Mononuclear cell (primary cell): ENCODE measurements around the gene ESRP2. TPM values are rescaled to one million over a fixed set of nuclear protein-coding genes. Genes with fewer than 3 reads are reported as not detected.
A peak's percentile ranks its signal among the peaks of the same experiment; 100 is the strongest.

Experiments used
- H3K27me3 ChIP-seq: 2 replicates; pipeline ENCODE4 v1.6.0; 2011; ENCODE audit warnings: low read length, control low read depth; ENCODE audit not compliant: insufficient read depth
- H3K4me1 ChIP-seq: 2 replicates; pipeline ENCODE4 v1.5.1; 2011; ENCODE audit warnings: mild to moderate bottlenecking, low read length, control low read depth; ENCODE audit not compliant: insufficient read depth
- H3K4me3 ChIP-seq: 2 replicates; pipeline ENCODE4 v1.5.1; 2011; ENCODE audit warnings: mild to moderate bottlenecking, low read length, moderate library complexity
- H3K9me3 ChIP-seq: 2 replicates; pipeline ENCODE4 v1.5.1; 2011; ENCODE audit warnings: low read depth, mild to moderate bottlenecking, control low read depth, low read length
- total RNA-seq: library from RNA; depleted of rRNA; stranded (reverse); fragments of >200 nt; gene quantifications from one replicate; pipeline ENCODE4 v1.2.3, GENCODE V29; 2012

ESRP2 gene
- total RNA-seq, 1 donor, result 0.10 TPM

DNA sequence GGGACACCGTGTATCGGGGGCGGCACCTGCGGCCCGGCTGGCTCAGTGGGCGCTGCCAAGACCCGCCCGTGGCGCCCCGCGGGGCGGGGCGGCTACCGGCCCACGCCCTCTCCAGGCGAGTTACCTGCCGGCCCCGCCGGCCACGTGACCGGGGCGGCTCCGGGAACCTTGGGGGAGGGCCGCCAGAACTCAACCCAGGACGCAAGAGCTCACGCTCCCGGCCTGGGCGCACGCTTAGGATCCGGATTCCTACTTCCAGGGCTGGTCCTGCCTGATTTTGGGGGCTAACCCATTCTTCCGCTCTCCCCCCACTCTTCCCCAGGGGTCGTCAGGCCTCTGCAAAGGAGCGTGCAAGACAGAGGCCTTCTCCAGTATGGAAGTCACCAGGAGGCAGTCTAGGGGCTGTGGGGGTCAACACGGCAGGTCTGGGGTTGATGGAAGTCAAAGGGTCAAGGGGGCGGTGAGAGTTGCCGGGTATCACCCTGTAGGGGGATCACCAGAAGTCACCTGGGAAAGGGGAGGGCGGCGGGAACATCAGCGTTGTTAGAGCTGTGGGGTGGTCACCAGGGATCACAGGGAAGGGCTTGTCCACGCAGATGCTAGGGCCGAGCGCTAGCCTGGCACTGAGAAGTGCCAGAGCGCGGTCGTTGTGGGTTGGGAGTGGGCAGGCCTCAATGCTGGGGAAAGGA, 354 bp upstream of the ESRP2 start:
- Histone ChIP-seq H3K9me3 (no peaks in the 10 kb centered on the region), H3K4me1 (peaks cover 40% of the 10 kb centered on the region), H3K27me3 (peaks cover 7% of the 10 kb centered on the region), H3K4me3 (peak overlapping the region; percentile 7)

DNA sequence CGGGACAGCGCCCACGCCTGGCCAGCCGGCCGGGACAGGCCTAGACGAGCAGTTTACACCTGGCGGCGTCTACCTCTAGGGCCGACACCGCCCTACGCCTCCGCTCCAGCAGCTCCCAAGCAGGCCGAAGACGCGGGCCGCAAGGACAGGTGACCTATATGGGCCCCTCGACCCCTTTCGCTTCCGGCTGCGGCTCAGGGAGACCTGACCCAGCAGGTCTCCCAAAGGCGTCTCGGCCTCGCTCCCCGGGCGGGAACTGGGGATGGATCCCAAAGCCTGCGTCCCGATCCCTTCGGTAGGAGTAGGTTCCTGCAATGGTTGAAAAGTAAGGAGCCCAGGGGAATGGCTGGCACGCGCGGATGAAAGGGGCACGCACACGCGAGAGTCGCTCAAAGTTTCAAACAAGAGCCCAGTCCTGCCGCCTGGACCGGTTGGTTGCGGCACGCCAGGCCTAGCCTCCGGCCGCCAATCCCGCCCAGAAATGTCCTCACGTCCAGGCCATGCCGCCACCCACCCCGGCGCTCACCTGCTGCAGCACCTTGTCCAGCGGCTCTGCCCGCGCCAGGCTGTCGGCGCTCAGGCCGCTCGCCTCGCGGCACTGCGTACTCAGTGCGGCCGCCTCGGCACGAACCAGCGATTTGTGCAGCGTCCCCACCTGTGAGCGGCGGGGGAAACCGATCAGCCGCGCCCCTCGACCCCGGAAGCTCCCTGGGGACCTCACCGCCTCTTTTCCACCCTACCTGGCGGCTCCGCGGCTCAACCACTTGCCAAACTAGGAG, 630 bp downstream of the ESRP2 start:
- peaks cover 40% of the 10 kb centered on the region for H3K4me1 ChIP-seq

DNA sequence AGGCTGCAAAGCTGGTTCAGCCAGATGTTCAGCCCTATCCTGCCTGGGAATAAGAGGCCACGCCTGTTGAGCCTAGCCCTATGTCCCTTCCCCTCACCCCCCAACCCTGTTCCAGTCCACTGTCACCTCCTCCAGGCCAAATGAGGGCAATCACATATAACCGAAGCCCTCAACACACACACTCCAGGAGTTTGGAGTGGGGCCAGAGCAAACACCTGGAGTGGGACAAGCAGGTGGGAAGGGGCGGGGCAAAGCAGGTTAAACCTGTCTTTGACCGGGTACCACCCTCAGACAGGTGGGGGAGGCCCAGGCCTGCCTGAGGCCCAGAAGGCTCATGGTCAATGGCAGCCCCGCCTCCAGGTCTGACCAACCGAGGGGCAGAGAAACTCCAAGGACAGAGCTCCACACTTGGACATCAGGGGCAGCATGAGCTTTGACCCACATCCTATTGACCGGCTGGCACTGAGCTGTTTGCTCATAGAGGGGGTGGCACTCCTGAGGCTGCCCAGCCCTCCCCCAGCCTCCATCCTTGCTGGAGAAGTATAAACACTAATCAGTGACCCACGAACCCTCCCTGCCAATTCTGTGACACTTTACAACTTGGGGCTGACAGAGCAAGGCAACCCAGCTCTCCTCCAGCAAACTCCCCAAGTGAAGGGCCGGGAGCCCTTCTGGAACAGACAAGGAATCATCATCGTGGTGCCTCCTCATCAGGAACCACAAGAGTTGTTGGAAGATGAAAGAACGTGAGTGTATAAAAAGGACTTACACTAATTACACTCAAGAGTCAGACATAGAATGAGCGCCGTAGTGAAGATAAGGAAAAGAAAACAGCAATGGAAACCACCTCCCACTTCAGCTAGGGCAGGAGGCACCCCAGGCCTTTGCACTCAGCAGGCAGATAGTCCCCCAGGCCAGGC, 1.5 kb downstream of the ESRP2 start:
- Histone ChIP-seq H3K9me3 (no peaks in the 10 kb centered on the region), H3K27me3 (peaks cover 7% of the 10 kb centered on the region), H3K4me1 (peaks cover 32% of the 10 kb centered on the region), H3K4me3 (no peak overlapping the region)

More for the DNA sequence above, 630 bp downstream of the ESRP2 start:
- Histone ChIP-seq H3K27me3 (peaks cover 7% of the 10 kb centered on the region), H3K4me3 (no peak overlapping the region), H3K9me3 (no peaks in the 10 kb centered on the region)

DNA sequence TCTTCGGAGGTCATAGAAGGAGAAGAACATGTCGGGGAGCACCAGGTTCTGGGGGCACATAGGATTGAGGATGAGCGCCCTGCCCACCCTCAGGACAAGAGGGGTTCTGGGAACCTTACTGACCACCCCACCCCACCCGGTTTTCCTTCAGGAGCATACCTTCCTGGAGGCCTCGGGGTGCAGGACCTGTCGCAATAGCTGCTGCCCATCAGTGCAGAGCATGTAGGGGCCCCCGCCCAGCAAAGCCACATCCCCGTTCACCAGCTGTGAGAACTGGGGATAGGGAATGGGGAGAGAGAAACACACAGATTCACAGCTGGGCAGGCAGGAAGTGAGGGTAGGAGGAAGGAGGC, 2.1 kb downstream of the ESRP2 start:
- H3K4me1 ChIP-seq, result peaks cover 27% of the 10 kb centered on the region
- no peaks in the 10 kb centered on the region for H3K9me3 ChIP-seq
- no peak overlapping the region for H3K4me3 ChIP-seq
- peaks cover 7% of the 10 kb centered on the region for H3K27me3 ChIP-seq

DNA sequence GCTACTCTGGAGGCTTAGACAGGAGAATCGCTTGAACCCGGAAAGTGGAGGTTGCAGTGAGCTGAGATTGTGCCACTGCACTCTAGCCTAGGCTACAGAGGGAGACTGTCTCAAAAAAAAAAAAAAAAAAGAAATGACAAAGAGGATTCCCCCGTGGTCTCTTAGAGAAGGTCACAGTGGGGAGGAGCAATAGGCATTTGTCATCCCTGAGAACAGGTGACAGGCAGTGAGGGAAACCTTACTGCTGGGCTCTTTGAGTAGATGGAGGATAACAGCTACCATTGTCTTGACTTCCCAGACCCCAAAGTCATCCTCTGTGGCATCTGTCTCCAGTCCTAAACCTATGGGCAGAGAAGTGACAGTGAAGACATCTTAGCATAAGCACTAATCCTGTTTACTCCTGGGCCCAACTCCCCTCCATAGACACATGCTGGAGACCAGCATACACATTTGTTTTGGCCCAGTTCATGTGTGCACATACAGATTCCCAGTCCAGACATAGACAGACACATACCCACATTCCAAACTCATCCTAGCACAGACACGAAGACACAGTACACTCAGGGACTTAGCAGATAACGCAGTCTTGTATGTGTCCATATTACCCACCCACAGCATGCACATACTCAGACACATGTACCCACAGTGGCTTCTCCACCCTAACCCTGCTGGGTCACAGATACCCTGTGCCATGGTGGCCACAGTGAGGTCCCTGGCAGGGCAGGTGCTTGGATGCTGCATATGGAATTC, 2.7 kb downstream of the ESRP2 start:
- Histone ChIP-seq H3K27me3 (peaks cover 7% of the 10 kb centered on the region), H3K4me1 (peaks cover 23% of the 10 kb centered on the region), H3K9me3 (no peaks in the 10 kb centered on the region), H3K4me3 (no peak overlapping the region)

DNA sequence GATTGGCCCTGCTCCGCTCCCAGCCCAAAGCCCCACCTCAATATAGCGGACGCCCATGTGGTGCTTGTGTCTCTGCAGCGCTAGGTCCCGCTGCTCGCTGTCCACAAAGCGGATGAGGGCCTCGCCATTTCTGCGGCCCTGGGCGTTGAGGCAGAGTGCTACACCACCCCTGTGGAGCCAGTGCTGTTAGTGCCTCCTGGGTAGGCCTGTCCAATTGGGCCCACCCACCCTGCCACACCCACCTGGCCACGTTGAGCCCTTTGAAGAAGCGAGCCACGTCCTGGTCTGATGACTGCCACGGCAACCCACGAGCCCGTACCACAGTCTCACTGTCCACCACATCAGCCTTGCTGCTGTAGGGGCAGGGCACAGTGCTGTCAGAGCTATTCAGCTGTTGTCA, 3.6 kb downstream of the ESRP2 start:
- Histone ChIP-seq H3K4me1 (peaks cover 25% of the 10 kb centered on the region), H3K27me3 (peaks cover 7% of the 10 kb centered on the region), H3K9me3 (no peaks in the 10 kb centered on the region), H3K4me3 (no peak overlapping the region)

DNA sequence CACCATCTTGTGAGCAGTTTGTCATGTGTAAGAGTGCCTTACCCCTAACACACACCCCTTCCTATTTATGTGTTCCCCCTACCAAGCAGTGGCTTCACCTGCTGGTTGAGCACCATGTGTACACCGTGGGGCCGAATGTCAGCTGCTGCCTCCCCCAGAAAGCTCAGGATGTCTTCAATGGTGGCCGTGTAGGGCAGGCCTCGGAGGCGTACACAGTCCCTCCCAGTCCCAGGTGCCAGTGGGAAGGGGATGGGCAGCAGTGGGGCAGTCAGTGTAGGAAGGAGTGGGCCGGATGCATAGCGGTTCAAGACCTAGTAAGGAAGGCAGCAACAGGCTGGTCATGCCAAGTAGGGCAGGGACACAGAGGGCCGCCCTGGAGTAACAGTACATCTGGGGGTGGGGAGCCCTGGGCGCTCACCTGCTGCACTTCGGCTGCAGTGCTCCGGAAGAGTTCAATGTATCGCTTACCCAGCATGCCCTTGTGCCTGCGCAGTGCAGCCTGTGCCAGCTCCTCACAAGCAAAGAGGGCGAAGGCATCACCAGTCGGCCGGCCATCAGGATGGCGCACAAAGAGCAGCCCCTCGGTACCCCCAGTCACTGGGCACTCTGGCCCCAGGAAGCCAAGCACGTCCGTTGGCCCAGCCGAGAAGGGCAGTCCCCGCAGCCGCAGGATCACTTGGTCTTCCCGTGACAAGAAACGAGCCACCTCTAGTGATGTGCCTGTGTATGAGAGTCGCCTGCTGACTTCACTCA, 4.4 kb downstream of the ESRP2 start:
- peaks cover 7% of the 10 kb centered on the region for H3K27me3 ChIP-seq
- no peaks in the 10 kb centered on the region for H3K9me3 ChIP-seq
- no peak overlapping the region for H3K4me3 ChIP-seq
- peaks cover 22% of the 10 kb centered on the region for H3K4me1 ChIP-seq

DNA sequence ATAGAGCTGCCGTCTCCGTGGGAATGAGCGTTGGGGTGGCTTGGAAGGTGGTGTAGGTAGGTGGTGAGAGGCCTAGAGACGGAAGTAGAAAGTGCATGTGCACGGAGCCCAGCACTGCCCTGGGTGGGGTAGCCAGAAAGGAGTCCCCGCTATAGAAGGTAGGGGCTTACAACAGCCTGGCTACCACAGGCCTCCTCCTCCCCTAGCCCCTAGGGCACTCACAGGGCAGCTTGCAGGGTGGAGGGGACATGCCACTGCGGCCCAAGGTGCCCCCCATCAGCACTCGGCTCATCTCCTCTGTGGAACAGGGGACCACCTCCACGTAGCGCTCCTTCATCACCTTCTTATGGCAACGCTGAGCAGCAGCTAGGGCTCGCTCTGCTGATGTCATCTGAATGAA, 5.0 kb downstream of the ESRP2 start:
- Histone ChIP-seq H3K27me3 (peaks cover 2% of the 10 kb centered on the region), H3K4me3 (no peak overlapping the region), H3K4me1 (peaks cover 22% of the 10 kb centered on the region), H3K9me3 (no peaks in the 10 kb centered on the region)

DNA sequence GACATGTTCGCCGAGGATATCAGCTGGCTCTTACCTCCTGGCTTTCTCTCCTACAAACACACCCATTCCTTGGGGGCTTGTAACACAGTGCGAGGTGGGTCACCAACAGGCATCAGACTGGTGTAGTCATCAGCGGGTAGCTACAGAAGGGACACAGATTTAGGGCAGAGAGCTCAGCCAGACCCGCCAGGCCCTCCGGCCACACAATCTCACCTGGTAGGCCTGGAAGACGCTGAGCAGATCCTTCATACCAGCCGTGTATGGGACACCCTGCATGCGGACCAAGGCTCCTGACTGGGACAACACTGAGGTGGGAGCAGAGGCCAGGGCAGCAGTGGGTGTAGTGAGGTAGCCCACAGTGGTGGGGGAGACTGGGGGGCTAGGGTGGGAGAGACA, 5.8 kb downstream of the ESRP2 start:
- Histone ChIP-seq H3K27me3 (no peaks in the 10 kb centered on the region), H3K4me3 (no peak overlapping the region), H3K4me1 (peaks cover 22% of the 10 kb centered on the region)

DNA sequence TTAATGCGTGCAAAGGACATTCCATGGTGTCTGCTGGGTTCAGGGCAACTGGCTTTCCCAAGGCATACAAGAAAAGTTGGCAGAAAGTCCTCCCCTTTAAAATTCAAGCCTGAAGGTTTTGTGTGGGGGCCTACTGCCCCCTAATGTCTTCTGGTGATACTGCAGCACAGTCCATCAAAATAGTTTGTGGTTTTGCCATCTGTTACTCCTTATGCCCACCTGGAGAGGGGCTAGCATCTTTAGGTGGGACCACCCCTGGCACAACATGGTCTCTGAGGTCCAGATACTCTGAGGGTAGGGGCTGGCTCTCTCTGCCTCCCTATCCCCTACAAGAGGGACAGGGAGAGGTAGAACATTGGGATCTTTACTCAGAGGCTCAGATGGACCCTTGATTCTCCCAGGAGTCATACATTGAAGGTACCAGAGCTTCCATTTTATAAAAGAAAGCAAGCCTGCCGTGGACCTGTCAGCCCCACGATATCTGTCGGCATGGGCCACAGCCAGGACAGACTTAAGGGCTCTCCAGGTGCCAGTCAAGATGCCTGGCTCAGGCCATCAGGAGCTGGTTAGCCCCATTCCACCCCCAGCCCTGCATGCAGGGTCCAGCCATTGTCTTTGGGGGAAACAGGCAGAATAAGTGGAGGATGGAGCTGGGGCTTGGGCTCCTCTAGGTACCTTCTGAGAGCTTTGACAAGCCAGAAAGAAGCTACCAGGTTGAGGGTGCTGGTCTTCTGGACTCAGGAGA, 6.3 kb downstream of the ESRP2 start:
- no peaks in the 10 kb centered on the region for H3K27me3 ChIP-seq
- H3K9me3 ChIP-seq, result no peaks in the 10 kb centered on the region
- H3K4me3 ChIP-seq, result no peak overlapping the region
- peaks cover 22% of the 10 kb centered on the region for H3K4me1 ChIP-seq

More for the DNA sequence above, 5.8 kb downstream of the ESRP2 start:
- no peaks in the 10 kb centered on the region for H3K9me3 ChIP-seq

DNA sequence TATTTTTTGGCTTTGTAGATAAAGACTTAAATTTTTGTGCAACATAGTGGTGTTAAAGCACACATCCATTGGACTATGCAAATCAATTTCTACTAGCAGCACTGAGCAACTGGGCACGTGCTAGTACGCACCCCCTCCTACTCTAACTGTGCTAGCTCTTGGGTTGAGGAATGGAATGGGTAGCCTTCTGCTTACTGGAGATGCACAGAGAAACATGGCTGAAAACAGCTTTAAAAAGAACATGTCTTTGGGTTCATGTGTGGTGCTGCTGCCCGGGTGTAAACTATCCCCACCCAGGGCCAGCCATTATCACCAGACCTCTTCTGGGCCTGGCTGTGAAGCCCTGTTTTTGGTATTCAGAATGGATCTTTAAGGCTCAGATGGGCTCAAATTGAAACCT, 7.3 kb downstream of the ESRP2 start:
- Histone ChIP-seq H3K4me1 (peaks cover 22% of the 10 kb centered on the region), H3K4me3 (no peak overlapping the region), H3K9me3 (no peaks in the 10 kb centered on the region), H3K27me3 (no peaks in the 10 kb centered on the region)

DNA sequence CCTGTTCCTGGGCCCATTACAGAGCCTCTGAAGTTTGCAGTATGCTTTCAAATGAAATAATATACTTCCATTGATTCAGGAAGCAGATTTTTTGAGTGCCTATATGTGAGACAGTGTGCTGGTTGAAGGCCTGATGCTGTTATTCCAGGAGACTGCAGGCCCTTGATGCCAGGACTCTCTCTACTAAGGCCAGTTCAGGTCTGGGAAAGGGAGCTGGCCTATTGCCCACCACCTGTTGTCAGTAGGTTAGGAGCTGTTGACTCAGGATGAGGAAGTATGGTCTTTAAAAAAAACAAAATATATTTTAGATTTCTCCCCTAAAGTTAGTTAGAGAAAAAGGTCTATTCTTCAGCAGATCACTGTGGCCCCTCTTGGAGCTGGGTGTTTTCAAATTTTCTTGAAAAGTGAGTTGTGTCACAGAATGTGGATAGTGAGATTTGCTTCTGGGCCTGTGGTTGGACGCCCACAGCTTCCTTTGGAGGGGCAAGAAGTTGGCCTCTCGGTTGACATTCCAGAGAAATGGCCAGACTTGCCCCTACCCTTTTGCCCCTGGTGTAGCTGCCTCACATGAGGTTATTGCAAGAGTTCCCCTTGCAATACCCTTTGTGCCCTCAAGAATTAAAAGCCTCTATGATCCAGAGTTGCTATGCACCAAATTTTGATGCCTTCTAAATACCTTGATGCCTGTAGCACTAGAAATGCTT, 7.9 kb downstream of the ESRP2 start:
- H3K27me3 ChIP-seq, result no peaks in the 10 kb centered on the region
- no peaks in the 10 kb centered on the region for H3K9me3 ChIP-seq
- peaks cover 22% of the 10 kb centered on the region for H3K4me1 ChIP-seq
- H3K4me3 ChIP-seq, result no peak overlapping the region

DNA sequence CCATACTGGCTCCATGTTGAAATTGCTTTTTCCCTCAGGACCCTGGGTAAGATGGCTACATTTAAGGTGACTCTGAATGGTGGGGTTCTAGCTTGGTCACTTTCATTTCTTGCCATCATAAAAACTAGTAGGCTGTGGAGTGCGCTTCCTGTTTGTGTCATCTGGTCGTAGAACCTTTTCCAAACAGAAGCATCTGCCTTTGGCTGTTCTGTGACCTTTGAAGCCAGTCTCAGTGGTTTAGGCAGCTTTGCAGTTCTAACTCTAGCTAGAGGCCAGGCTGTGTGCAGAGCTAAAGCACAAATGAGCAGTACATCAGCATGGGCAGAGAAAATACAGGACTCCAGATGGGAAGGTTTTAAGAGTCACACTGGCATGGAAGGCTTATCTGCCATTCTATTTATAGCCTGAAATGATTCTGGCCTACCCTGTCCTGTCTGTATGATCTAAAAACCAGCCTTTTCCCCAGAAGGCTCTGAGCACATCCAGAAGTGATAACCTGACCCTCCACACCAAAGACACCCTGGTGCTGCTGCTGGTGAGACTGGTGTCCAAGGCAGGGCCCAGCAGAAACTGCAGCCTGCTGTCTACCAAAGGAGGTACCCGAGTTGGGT, 8.6 kb downstream of the ESRP2 start:
- Histone ChIP-seq H3K27me3 (no peaks in the 10 kb centered on the region), H3K4me3 (no peak overlapping the region), H3K4me1 (peaks cover 22% of the 10 kb centered on the region)

More for the DNA sequence above, 8.6 kb downstream of the ESRP2 start:
- no peaks in the 10 kb centered on the region for H3K9me3 ChIP-seq
